NCI-H526 (cell line): ENCODE measurements around the gene SYNJ1.

Source experiments
- DNase-seq, 2 experiments: peaks; one replicate each; lab custom pipeline; 2025; lab: John Stamatoyannopoulos, UW

Gene SYNJ1

DNA sequence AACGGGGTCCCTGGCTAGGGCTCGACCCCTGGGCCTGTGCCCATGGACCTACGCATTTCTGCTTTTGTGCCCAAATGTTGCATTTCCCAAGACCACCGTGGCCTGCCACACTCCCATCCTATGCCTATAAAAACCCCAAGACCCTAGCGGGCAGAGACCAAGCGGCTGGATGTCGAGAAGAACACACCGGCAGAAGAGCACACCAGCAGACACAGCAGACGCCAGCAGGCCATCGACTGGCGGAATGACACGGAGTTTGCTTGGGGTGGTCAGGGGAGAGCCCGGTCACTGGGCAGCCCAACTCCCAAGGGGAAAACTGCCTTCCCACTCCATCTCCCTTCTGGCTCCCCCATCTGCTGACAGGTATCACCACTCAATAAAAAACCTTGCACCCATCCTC lies 146.9 kb downstream of the SYNJ1 start:
- DNase-seq: no peak
